Neuron (in vitro differentiated cells): Measurements from ENCODE around the gene SORBS1.

Experiments used
- H2AFZ ChIP-seq: one replicate; pipeline ENCODE4 v1.6.1; 2013; ENCODE audit warnings: low read depth, mild to moderate bottlenecking, inconsistent platforms, low read length, moderate library complexity
- H3K27me3 ChIP-seq: one replicate; pipeline ENCODE4 v1.6.1; 2013; ENCODE audit warnings: low read length; ENCODE audit not compliant: insufficient read depth
- H3K36me3 ChIP-seq: one replicate; pipeline ENCODE4 v1.6.1; 2013; ENCODE audit warnings: low read length; ENCODE audit not compliant: insufficient read depth
- H3K4me1 ChIP-seq: one replicate; pipeline ENCODE4 v1.6.1; 2013; ENCODE audit warnings: low read length; ENCODE audit not compliant: insufficient read depth
- H3K4me3 ChIP-seq: 2 replicates; pipeline ENCODE4 v1.5.1; 2013; ENCODE audit warnings: mild to moderate bottlenecking, low read length, moderate library complexity
- H3K9me3 ChIP-seq: one replicate; pipeline ENCODE4 v1.6.1; 2013; ENCODE audit warnings: low read length

Gene SORBS1

GRCh38 chr10:95560278-95561176, 644 bp downstream of the SORBS1 start:
- H3K4me3 ChIP-seq = peak overlapping the region; percentile 83
- H2AFZ ChIP-seq = peak overlapping the region; percentile 58
- no peaks in the 10 kb centered on the region for H3K36me3 ChIP-seq
- H3K4me1 ChIP-seq = peaks cover 15% of the 10 kb centered on the region
- no peaks in the 10 kb centered on the region for H3K9me3 ChIP-seq
- H3K27me3 ChIP-seq = peaks cover 11% of the 10 kb centered on the region

GRCh38 chr10:95559896-95560277, 1.3 kb downstream of the SORBS1 start:
- no peaks in the 10 kb centered on the region for H3K9me3 ChIP-seq
- peaks cover 5% of the 10 kb centered on the region for H3K27me3 ChIP-seq
- peak overlapping the region; percentile 83 for H3K4me3 ChIP-seq
- H2AFZ ChIP-seq = no peak overlapping the region
- no peaks in the 10 kb centered on the region for H3K36me3 ChIP-seq
- H3K4me1 ChIP-seq = peaks cover 15% of the 10 kb centered on the region

GRCh38 chr10:95559471-95559870, 1.7 kb downstream of the SORBS1 start:
- Histone ChIP-seq H3K36me3 (no peaks in the 10 kb centered on the region), H3K9me3 (no peaks in the 10 kb centered on the region), H2AFZ (no peak overlapping the region), H3K4me3 (peak overlapping the region; percentile 83), H3K27me3 (peaks cover 2% of the 10 kb centered on the region), H3K4me1 (peaks cover 15% of the 10 kb centered on the region)

GRCh38 chr10:95558593-95559320, 2.4 kb downstream of the SORBS1 start:
- no peaks in the 10 kb centered on the region for H3K36me3 ChIP-seq
- H2AFZ ChIP-seq = no peak overlapping the region
- no peaks in the 10 kb centered on the region for H3K27me3 ChIP-seq
- H3K9me3 ChIP-seq = no peaks in the 10 kb centered on the region
- H3K4me3 ChIP-seq = no peak overlapping the region
- H3K4me1 ChIP-seq = peaks cover 15% of the 10 kb centered on the region

GRCh38 chr10:95556994-95557767, 4.0 kb downstream of the SORBS1 start:
- Histone ChIP-seq H3K27me3 (no peaks in the 10 kb centered on the region), H3K4me1 (peaks cover 22% of the 10 kb centered on the region), H2AFZ (no peak overlapping the region), H3K4me3 (no peak overlapping the region), H3K36me3 (no peaks in the 10 kb centered on the region), H3K9me3 (no peaks in the 10 kb centered on the region)

GRCh38 chr10:95553674-95554073, 7.5 kb downstream of the SORBS1 start:
- Histone ChIP-seq H3K4me3 (no peak overlapping the region), H3K4me1 (peaks cover 8% of the 10 kb centered on the region), H3K9me3 (no peaks in the 10 kb centered on the region), H3K27me3 (no peaks in the 10 kb centered on the region), H3K36me3 (no peaks in the 10 kb centered on the region), H2AFZ (no peak overlapping the region)

GRCh38 chr10:95552679-95553342, 8.4 kb downstream of the SORBS1 start:
- no peaks in the 10 kb centered on the region for H3K9me3 ChIP-seq
- no peaks in the 10 kb centered on the region for H3K27me3 ChIP-seq
- no peak overlapping the region for H3K4me3 ChIP-seq
- H3K4me1 ChIP-seq = peaks cover 7% of the 10 kb centered on the region
- H2AFZ ChIP-seq = no peak overlapping the region
- no peaks in the 10 kb centered on the region for H3K36me3 ChIP-seq

- Histone ChIP-seq H3K36me3 (no peaks in the 10 kb centered on the region), H3K9me3 (no peaks in the 10 kb centered on the region), H3K4me1 (peaks cover 7% of the 10 kb centered on the region), H3K27me3 (no peaks in the 10 kb centered on the region), H2AFZ (no peak overlapping the region), H3K4me3 (no peak overlapping the region)
Observed at GRCh38 chr10:95550073-95550672, 11.0 kb downstream of the SORBS1 start.

- Histone ChIP-seq H2AFZ (no peak overlapping the region), H3K9me3 (no peaks in the 10 kb centered on the region), H3K4me3 (no peak overlapping the region), H3K27me3 (no peaks in the 10 kb centered on the region), H3K4me1 (peaks cover 6% of the 10 kb centered on the region), H3K36me3 (no peaks in the 10 kb centered on the region)
Observed at GRCh38 chr10:95547791-95548435, 13.3 kb downstream of the SORBS1 start.

- H3K36me3 ChIP-seq = no peaks in the 10 kb centered on the region
- no peak overlapping the region for H3K4me3 ChIP-seq
- H3K9me3 ChIP-seq = no peaks in the 10 kb centered on the region
- H3K27me3 ChIP-seq = no peaks in the 10 kb centered on the region
- no peak overlapping the region for H2AFZ ChIP-seq
- no peaks in the 10 kb centered on the region for H3K4me1 ChIP-seq
Observed at GRCh38 chr10:95547197-95547596, 14.0 kb downstream of the SORBS1 start.

- no peaks in the 10 kb centered on the region for H3K4me1 ChIP-seq
- no peaks in the 10 kb centered on the region for H3K27me3 ChIP-seq
- H3K36me3 ChIP-seq = no peaks in the 10 kb centered on the region
- H3K4me3 ChIP-seq = no peak overlapping the region
- H2AFZ ChIP-seq = no peak overlapping the region
- no peaks in the 10 kb centered on the region for H3K9me3 ChIP-seq
Observed at GRCh38 chr10:95545981-95546380, 15.2 kb downstream of the SORBS1 start.
